OCI-LY1 (cell line): ENCODE results near the gene STX2.
"Not testable (repeated sequence)": the region's sequence is repeated elsewhere in the genome, so short reads cannot be mapped to it uniquely, and the experiment has no call there.

ENCODE experiments used
- H2AFZ ChIP-seq: fragments of 200-600 bp; sonication (generic), shearing (Covaris generic); 2 replicates; pipeline ENCODE4 v1.6.0; 2014; ENCODE audit warnings: antibody characterized with exemption, mild to moderate bottlenecking, low read length
- H3F3A ChIP-seq: fragments of 200-600 bp; sonication (generic), shearing (Covaris generic); 2 replicates; pipeline ENCODE4 v1.6.0; 2014; ENCODE audit warnings: mild to moderate bottlenecking, antibody characterized with exemption, low read length, moderate library complexity; ENCODE audit not compliant: insufficient read depth
- H3K27ac ChIP-seq: fragments of 200-600 bp; sonication (generic); 2 replicates; pipeline ENCODE4 v1.5.1; 2014; ENCODE audit warnings: low read length, mixed run types, mild to moderate bottlenecking, low read depth; ENCODE audit not compliant: poor library complexity, severe bottlenecking
- H3K27me3 ChIP-seq: fragments of 200-600 bp; sonication (generic); 2 replicates; pipeline ENCODE4 v1.6.0; 2014; ENCODE audit warnings: antibody characterized with exemption, mild to moderate bottlenecking, low read length, moderate library complexity; ENCODE audit not compliant: insufficient read depth
- H3K36me3 ChIP-seq: fragments of 200-600 bp; sonication (generic); 2 replicates; pipeline ENCODE4 v1.6.1; 2014; ENCODE audit warnings: mild to moderate bottlenecking, antibody characterized with exemption, low read length, moderate library complexity, mixed read lengths; ENCODE audit not compliant: insufficient read depth
- H3K4me1 ChIP-seq: fragments of 200-600 bp; sonication (generic); 2 replicates; pipeline ENCODE4 v1.5.1; 2014; ENCODE audit warnings: mild to moderate bottlenecking, low read length, moderate library complexity; ENCODE audit not compliant: insufficient read depth, severe bottlenecking
- H3K4me2 ChIP-seq: fragments of 200-600 bp; sonication (generic), shearing (Covaris generic); 2 replicates; pipeline ENCODE4 v1.6.1; 2014; ENCODE audit warnings: low read length
- H3K4me3 ChIP-seq: fragments of 200-600 bp; sonication (generic); 2 replicates; pipeline ENCODE4 v1.5.1; 2014; ENCODE audit warnings: low read length, low read depth, mild to moderate bottlenecking, mixed read lengths; ENCODE audit not compliant: poor library complexity, severe bottlenecking
- H3K79me2 ChIP-seq: fragments of 200-600 bp; shearing (Covaris generic); 2 replicates; pipeline ENCODE4 v1.6.1; 2016; ENCODE audit warnings: mixed run types, low read length, mixed read lengths; ENCODE audit not compliant: insufficient read depth
- H3K9ac ChIP-seq: fragments of 200-600 bp; sonication (generic), shearing (Covaris generic); 2 replicates; pipeline ENCODE4 v1.6.1; 2014; ENCODE audit warnings: mild to moderate bottlenecking, low read length, mixed read lengths
- H3K9me2 ChIP-seq: fragments of 200-600 bp; sonication (generic), shearing (Covaris generic); 2 replicates; pipeline ENCODE4 v1.6.1; 2014; ENCODE audit warnings: low read depth, mild to moderate bottlenecking, low read length, mixed read lengths
- H3K9me3 ChIP-seq: fragments of 200-600 bp; shearing (Covaris generic); 2 replicates; pipeline ENCODE4 v1.6.1; 2014; ENCODE audit warnings: low read length, mixed read lengths
- H4K20me1 ChIP-seq: fragments of 200-600 bp; sonication (generic), shearing (Covaris generic); 2 replicates; pipeline ENCODE4 v1.6.0; 2016; ENCODE audit warnings: mild to moderate bottlenecking, low read length; ENCODE audit not compliant: insufficient read depth
- CTCF ChIP-seq: fragments of 200-600 bp; sonication (generic), shearing (Covaris generic); IDR thresholded peaks from 2 replicates; pipeline ENCODE4 v1.5.1; 2017; ENCODE audit warnings: mild to moderate bottlenecking, antibody characterized with exemption, low read length, moderate library complexity, mixed read lengths
- EZH2 ChIP-seq: fragments of 200-600 bp; sonication (generic), shearing (Covaris generic); IDR thresholded peaks from 2 replicates; pipeline ENCODE4 v1.8.0; 2017; ENCODE audit warnings: borderline replicate concordance, mixed run types, mild to moderate bottlenecking, antibody characterized with exemption, low read length, moderate library complexity, mixed read lengths

STX2 gene

GRCh38 chr12:130850418-130851021, 11.5 kb upstream of the STX2 start:
- TF ChIP-seq CTCF: no peak
- no peak for TF ChIP-seq EZH2
- Histone ChIP-seq H3K9me3 (no peaks in the 10 kb centered on the region), H3F3A (no peaks in the 10 kb centered on the region), H4K20me1 (no peaks in the 10 kb centered on the region), H3K4me1 (no peaks in the 10 kb centered on the region), H3K4me3 (no peak overlapping the region), H3K27me3 (no peaks in the 10 kb centered on the region), H3K9ac (no peak overlapping the region), H2AFZ (no peak overlapping the region), H3K9me2 (no peaks in the 10 kb centered on the region), H3K36me3 (no peaks in the 10 kb centered on the region), H3K27ac (no peak overlapping the region), H3K4me2 (no peak overlapping the region), H3K79me2 (no peaks in the 10 kb centered on the region)

- no peak overlapping the region for H3K4me2 ChIP-seq
- no peaks in the 10 kb centered on the region for H3K4me1 ChIP-seq
- no peaks in the 10 kb centered on the region for H3K79me2 ChIP-seq
- TF ChIP-seq EZH2 (no peak), CTCF (no peak)
- no peak overlapping the region for H3K27ac ChIP-seq
- no peaks in the 10 kb centered on the region for H3K9me2 ChIP-seq
- H4K20me1 ChIP-seq: no peaks in the 10 kb centered on the region
- no peak overlapping the region for H2AFZ ChIP-seq
- H3K4me3 ChIP-seq: no peak overlapping the region
- no peaks in the 10 kb centered on the region; the same call in 1 of the 2 replicates for H3K36me3 ChIP-seq
- no peaks in the 10 kb centered on the region for H3K9me3 ChIP-seq
- H3F3A ChIP-seq: no peaks in the 10 kb centered on the region
- no peaks in the 10 kb centered on the region for H3K27me3 ChIP-seq
- no peak overlapping the region for H3K9ac ChIP-seq
Measured at GRCh38 chr12:130849561-130850417, 10.7 kb upstream of the STX2 start.

GRCh38 chr12:130848785-130849305, 9.8 kb upstream of the STX2 start:
- H3K9ac ChIP-seq, H3K9me3 ChIP-seq: not testable (repeated sequence)

GRCh38 chr12:130848105-130848504, 9.1 kb upstream of the STX2 start:
- H3K27ac ChIP-seq, H3K9ac ChIP-seq, H3K4me1 ChIP-seq, H3K36me3 ChIP-seq, H3K79me2 ChIP-seq, H4K20me1 ChIP-seq, H3K9me3 ChIP-seq, H2AFZ ChIP-seq, H3K4me2 ChIP-seq, H3K27me3 ChIP-seq, H3K4me3 ChIP-seq, H3F3A ChIP-seq, H3K9me2 ChIP-seq: not testable (repeated sequence)

More at GRCh38 chr12:130848785-130849305, 9.8 kb upstream of the STX2 start:
- H2AFZ ChIP-seq, H3K4me2 ChIP-seq, H3K36me3 ChIP-seq, H3K4me3 ChIP-seq, H3F3A ChIP-seq, H3K4me1 ChIP-seq, H3K79me2 ChIP-seq, H3K27ac ChIP-seq, H3K27me3 ChIP-seq, H4K20me1 ChIP-seq, H3K9me2 ChIP-seq: not testable (repeated sequence)
